Progenitor cell of endocrine pancreas (in vitro differentiated cells): Measurements from ENCODE around the gene RABGAP1L. TPM values are rescaled to one million over a fixed set of nuclear protein-coding genes. Genes with fewer than 3 reads are reported as not detected.

Source experiments
- DNase-seq: peaks from one replicate; pipeline ENCODE4 v3.0.0; 2021; ENCODE audit warnings: low spot score; ENCODE audit not compliant: unreplicated experiment
- H3K27ac Mint-ChIP-seq: 2 replicates; pipeline ENCODE4 v1.8.0; 2021; ENCODE audit warnings: mild to moderate bottlenecking, moderate library complexity, mixed read lengths
- H3K27me3 Mint-ChIP-seq: 2 replicates; pipeline ENCODE4 v1.8.0; 2021; ENCODE audit warnings: mixed read lengths
- H3K36me3 Mint-ChIP-seq: 2 replicates; pipeline ENCODE4 v1.8.0; 2022; ENCODE audit warnings: mixed read lengths; ENCODE audit not compliant: insufficient read depth
- H3K4me1 Mint-ChIP-seq: 2 replicates; pipeline ENCODE4 v1.8.0; 2021; ENCODE audit warnings: low read depth, mixed read lengths
- H3K4me3 Mint-ChIP-seq: 2 replicates; pipeline ENCODE4 v1.8.0; 2021; ENCODE audit warnings: low read depth, mild to moderate bottlenecking, moderate library complexity, mixed read lengths
- H3K9me3 Mint-ChIP-seq: 2 replicates; pipeline ENCODE4 v1.8.0; 2021; ENCODE audit warnings: low read depth, mixed read lengths
- CTCF ChIP-seq: fragments of 200-600 bp; sonication (generic); IDR thresholded peaks from one replicate; pipeline ENCODE4 v1.5.0; 2021; ENCODE audit warnings: antibody characterized with exemption, mild to moderate bottlenecking; ENCODE audit not compliant: unreplicated experiment
- total RNA-seq: library from RNA; stranded (reverse); gene quantifications from 2 replicates; pipeline ENCODE4 v1.2.1, GENCODE V29; 2021

The RABGAP1L gene
- total RNA-seq, 1 donor from 2014 or later: 55.2 TPM

- Mint-ChIP-seq H3K4me1 (peaks cover 29% of the 10 kb centered on the region), H3K4me3 (no peak overlapping the region), H3K27me3 (no peaks in the 10 kb centered on the region), H3K9me3 (peaks cover 10% of the 10 kb centered on the region), H3K27ac (no peak overlapping the region), H3K36me3 (peaks cover 4% of the 10 kb centered on the region)
- TF ChIP-seq CTCF: no peak
- no peak for DNase-seq
Observed at GRCh38 chr1:174657411-174657810, 498.1 kb downstream of the RABGAP1L start.

- DNase-seq: no peak
- TF ChIP-seq CTCF: no peak
- Mint-ChIP-seq H3K36me3 (peaks cover 4% of the 10 kb centered on the region), H3K27me3 (no peaks in the 10 kb centered on the region), H3K9me3 (peaks cover 10% of the 10 kb centered on the region), H3K4me1 (peaks cover 24% of the 10 kb centered on the region), H3K4me3 (no peak overlapping the region), H3K27ac (no peak overlapping the region)
Observed at GRCh38 chr1:174657893-174658292, 498.6 kb downstream of the RABGAP1L start.

GRCh38 chr1:174659823-174660222 lies 500.5 kb downstream of the RABGAP1L start:
- DNase-seq: no peak
- Mint-ChIP-seq H3K4me1 (peaks cover 17% of the 10 kb centered on the region), H3K27me3 (no peaks in the 10 kb centered on the region), H3K36me3 (peaks cover 4% of the 10 kb centered on the region), H3K4me3 (no peak overlapping the region), H3K27ac (no peak overlapping the region), H3K9me3 (peaks cover 10% of the 10 kb centered on the region)
- TF ChIP-seq CTCF: no peak

- Mint-ChIP-seq H3K36me3 (peaks cover 4% of the 10 kb centered on the region), H3K4me1 (peaks cover 17% of the 10 kb centered on the region), H3K4me3 (no peak overlapping the region), H3K27ac (no peak overlapping the region), H3K27me3 (no peaks in the 10 kb centered on the region), H3K9me3 (peaks cover 10% of the 10 kb centered on the region)
- TF ChIP-seq CTCF: no peak
- DNase-seq: no peak
Observed at GRCh38 chr1:174660476-174660875, 501.2 kb downstream of the RABGAP1L start.

GRCh38 chr1:174663358-174663757 lies 504.0 kb downstream of the RABGAP1L start:
- Mint-ChIP-seq H3K9me3 (peaks cover 5% of the 10 kb centered on the region), H3K27ac (no peak overlapping the region), H3K4me1 (peaks cover 17% of the 10 kb centered on the region), H3K4me3 (no peak overlapping the region), H3K36me3 (peaks cover 2% of the 10 kb centered on the region), H3K27me3 (no peaks in the 10 kb centered on the region)
- no peak for DNase-seq
- no peak for TF ChIP-seq CTCF
